K562 (cell line): Measurements from ENCODE around the gene LAMTOR5. TPM values are rescaled to one million over a fixed set of nuclear protein-coding genes. Genes with fewer than 3 reads are reported as not detected.

ENCODE experiments used
- CAMTA2 ChIP-seq: fragments of 250-450 bp; sonication (Bioruptor Pico); conservative IDR thresholded peaks from 2 replicates; pipeline ENCODE4 v1.5.1; 2022
- ELF2 ChIP-seq: fragments of 250-450 bp; sonication (Bioruptor Pico); IDR thresholded peaks from 2 replicates; pipeline ENCODE4 v1.5.0; 2021; ENCODE audit warnings: mild to moderate bottlenecking
- HEY1 ChIP-seq: fragments of 250-450 bp; sonication (Bioruptor Pico); IDR thresholded peaks from 2 replicates; pipeline ENCODE4 v1.5.0; 2020; ENCODE audit warnings: mild to moderate bottlenecking, moderate library complexity, borderline replicate concordance
- HMG20A ChIP-seq: fragments of 450-650 bp; formaldehyde crosslinking; conservative IDR thresholded peaks from 2 replicates; pipeline ENCODE4 v1.4.0; 2020; ENCODE audit warnings: mild to moderate bottlenecking, mixed read lengths
- MAFF ChIP-seq: IDR thresholded peaks from 2 replicates; pipeline ENCODE4 v1.6.1; 2012; ENCODE audit warnings: low read length, improper control_type of control experiment
- MAFK ChIP-seq: IDR thresholded peaks from 2 replicates; pipeline ENCODE4 v1.6.1; 2011; ENCODE audit warnings: low read length, improper control_type of control experiment
- MTA2 ChIP-seq: fragments of 450-650 bp; IDR thresholded peaks from 2 replicates; pipeline ENCODE4 v1.6.1; 2016; ENCODE audit warnings: low read depth
- NELFE ChIP-seq: IDR thresholded peaks from 2 replicates; pipeline ENCODE4 v1.6.1; 2011; ENCODE audit warnings: mild to moderate bottlenecking; ENCODE audit not compliant: insufficient read depth, insufficient read length
- SIN3A ChIP-seq, 2 experiments: fragments of 150-350 bp in 1 of 2; IDR thresholded peaks; 2 replicates each; pipeline ENCODE4 v1.6.1; 2011 to 2016; ENCODE audit warnings: borderline replicate concordance in 2 of 2, low read depth in 2 of 2, low read length in 2 of 2, mild to moderate bottlenecking in 2 of 2, moderate library complexity in 2 of 2; ENCODE audit not compliant: control insufficient read depth in 1 of 2
- STAT5B ChIP-seq: fragments of 250-450 bp; sonication (Bioruptor Pico); IDR thresholded peaks from 2 replicates; pipeline ENCODE4 v1.8.0; 2021; ENCODE audit warnings: mild to moderate bottlenecking, inconsistent platforms
- TCF3 ChIP-seq: sonication (generic); formaldehyde crosslinking; IDR thresholded peaks from 2 replicates; pipeline ENCODE4 v1.4.0; 2020; ENCODE audit warnings: mild to moderate bottlenecking, missing genetic modification reagents
- XRCC4 ChIP-seq: IDR thresholded peaks from one replicate; pipeline ENCODE4 v1.6.1; 2011; ENCODE audit not compliant: insufficient read depth, insufficient read length; ENCODE audit errors: extremely low read depth
- ZC3H4 ChIP-seq: sonication (generic); formaldehyde crosslinking; IDR thresholded peaks from 2 replicates; pipeline ENCODE4 v1.9.0; 2021; ENCODE audit warnings: missing genetic modification reagents, borderline replicate concordance
- ZFPM2 ChIP-seq: fragments of 250-450 bp; sonication (Bioruptor Pico); IDR thresholded peaks from 2 replicates; pipeline ENCODE4 v1.5.1; 2022; ENCODE audit warnings: mild to moderate bottlenecking
- ZNF668 ChIP-seq: fragments of 250-450 bp; sonication (Bioruptor Pico); IDR thresholded peaks from 2 replicates; pipeline ENCODE4 v1.8.0; 2022; ENCODE audit warnings: mild to moderate bottlenecking, inconsistent platforms
- polyA plus RNA-seq, 8 experiments: library from polyadenylated mRNA; depleted of rRNA in 4 of 8; stranded (reverse) in 5 of 8; unstranded in 3 of 8; fragments of >200 nt; fragmentation: Nextera tagmentation in 2 of 8; fragmentation: Illumina TruSeq in 1 of 8; extraction: Ambion mirVana in 2 of 8; extraction: Trizol in 1 of 8; gene quantifications; 2 replicates each; pipeline versions ENCODE4 v1.2.1 to v1.2.3, GENCODE V29; 2011 to 2014; ENCODE audit warnings: inconsistent platforms in 1 of 8, missing spikeins in 1 of 8
- total RNA-seq, 7 experiments: library from RNA; depleted of rRNA in 6 of 7; stranded (reverse); fragments of >200 nt in 6 of 7; fragmentation: Illumina TruSeq in 2 of 7; extraction: Trizol in 2 of 7; gene quantifications; 2 replicates each; pipeline versions ENCODE4 v1.2.1 to v1.2.3, GENCODE V29; 2011 to 2021; ENCODE audit warnings: low replicate concordance in 1 of 7
- TF ChIP-seq, protein P1 (sequence below): fragments of 450-650 bp; formaldehyde crosslinking; IDR thresholded peaks from 2 replicates; pipeline ENCODE4 v1.4.0; 2020; ENCODE audit warnings: mild to moderate bottlenecking, mixed read lengths
- TF ChIP-seq, protein P2 (sequence below): fragments of 450-650 bp; conservative IDR thresholded peaks from 2 replicates; pipeline ENCODE4 v1.6.1; 2016; ENCODE audit warnings: missing genetic modification characterization, low read depth, mild to moderate bottlenecking, control low read depth, missing compliant biosample characterization
- TF ChIP-seq, protein P3 (sequence below): IDR thresholded peaks from 2 replicates; pipeline ENCODE4 v1.6.1; 2011; ENCODE audit warnings: borderline replicate concordance, low read depth, mild to moderate bottlenecking, moderate library complexity, low read length; ENCODE audit not compliant: insufficient read depth, poor library complexity, severe bottlenecking
- TF ChIP-seq, protein P4 (sequence below): sonication (generic); formaldehyde crosslinking; IDR thresholded peaks from 2 replicates; pipeline ENCODE4 v1.8.1; 2023; ENCODE audit warnings: mild to moderate bottlenecking, missing genetic modification reagents
- TF ChIP-seq, protein P5 (sequence below): sonication (generic); formaldehyde crosslinking; IDR thresholded peaks from 2 replicates; pipeline ENCODE4 v1.8.0; 2022; ENCODE audit warnings: mild to moderate bottlenecking, missing genetic modification reagents

LAMTOR5 gene
- total and polyA plus RNA-seq, 9 of the 15 experiments (the other 6 are each of a cell fraction or from before 2014, with no cell fraction given): 118 to 712 (median 241) TPM

DNA sequence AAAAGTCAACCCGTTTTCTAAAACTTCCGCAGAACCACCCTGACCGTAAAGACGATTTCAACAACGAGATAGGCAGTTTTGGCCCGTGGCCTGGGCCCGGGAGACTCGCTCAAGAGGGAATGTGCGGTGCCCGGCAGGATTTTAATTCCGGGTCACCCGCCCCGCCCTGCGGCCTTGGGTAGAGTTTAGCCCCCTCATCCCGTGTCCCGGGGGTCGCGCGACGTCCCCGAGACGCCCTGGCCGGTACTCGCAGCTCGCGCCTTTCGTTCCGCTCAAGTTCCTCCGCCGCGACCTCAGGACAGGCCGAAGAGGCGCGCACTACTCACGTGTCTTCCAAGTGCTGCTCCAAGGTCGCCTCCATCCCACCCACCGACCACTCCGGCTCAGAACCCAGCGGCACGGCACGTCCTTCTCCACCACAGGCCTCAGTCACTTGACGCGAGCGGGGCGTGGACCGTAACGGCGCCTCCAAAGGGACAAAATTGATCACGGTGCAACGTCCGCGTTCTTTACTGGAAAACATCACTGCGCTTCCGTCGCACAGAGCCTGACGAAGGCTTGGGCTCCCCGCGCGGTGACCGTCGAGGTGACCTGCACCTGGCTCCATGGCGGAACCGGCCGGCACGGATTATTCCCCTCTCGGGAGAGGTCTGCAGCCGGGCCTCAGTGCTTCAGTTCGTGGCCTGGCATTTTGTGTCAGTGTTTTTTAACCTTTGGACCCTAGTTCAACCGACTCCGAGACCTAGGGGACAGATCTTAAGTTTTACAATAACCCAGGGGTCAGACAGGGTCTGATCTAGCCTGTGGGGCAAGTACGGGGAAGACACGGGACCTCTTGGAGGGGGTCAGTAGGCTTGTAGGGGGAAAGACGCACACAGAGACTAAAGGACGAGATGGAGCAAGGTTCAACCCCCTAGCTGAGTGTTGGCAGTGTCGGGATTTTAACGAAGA lies at the start of gene LAMTOR5 (continued):
- TF ChIP-seq MTA2 (no peak; the same call in none of the 2 replicates), HEY1 (CRISPR knock-in tag) (no peak), CAMTA2 (CRISPR knock-in tag) (0 out of 2 replicates have a peak, but pooled peaks have one; percentile 38), ELF2 (CRISPR knock-in tag) (peak; percentile 97), ZNF668 (no peak), NELFE (no peak), MAFK (peak; percentile 18; the same call in 1 of the 2 replicates), XRCC4 (no peak), ZC3H4 (no peak; the same call in 1 of the 2 replicates), HMG20A (CRISPR knock-in tag) (no peak), STAT5B (no peak), SIN3A (IDR thresholded peaks at IDR 0.05; ENCODE audit: borderline replicate concordance in 2 of 2, control insufficient read depth in 1 of 2, low read depth in 2 of 2, low read length in 2 of 2) (peak in 1 of 2 experiments; percentile 97; a peak in 3 of 4 replicates), ZFPM2 (CRISPR knock-in tag) (no peak), TCF3 (CRISPR knock-in tag) (no peak; the same call in 1 of the 2 replicates), MAFF (no peak)
- TF ChIP-seq, protein P1, sequence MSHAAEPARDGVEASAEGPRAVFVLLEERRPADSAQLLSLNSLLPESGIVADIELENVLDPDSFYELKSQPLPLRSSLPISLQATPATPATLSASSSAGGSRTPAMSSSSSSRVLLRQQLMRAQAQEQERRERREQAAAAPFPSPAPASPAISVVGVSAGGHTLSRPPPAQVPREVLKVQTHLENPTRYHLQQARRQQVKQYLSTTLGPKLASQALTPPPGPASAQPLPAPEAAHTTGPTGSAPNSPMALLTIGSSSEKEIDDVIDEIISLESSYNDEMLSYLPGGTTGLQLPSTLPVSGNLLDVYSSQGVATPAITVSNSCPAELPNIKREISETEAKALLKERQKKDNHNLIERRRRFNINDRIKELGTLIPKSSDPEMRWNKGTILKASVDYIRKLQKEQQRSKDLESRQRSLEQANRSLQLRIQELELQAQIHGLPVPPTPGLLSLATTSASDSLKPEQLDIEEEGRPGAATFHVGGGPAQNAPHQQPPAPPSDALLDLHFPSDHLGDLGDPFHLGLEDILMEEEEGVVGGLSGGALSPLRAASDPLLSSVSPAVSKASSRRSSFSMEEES (CRISPR knock-in tag): no peak
- TF ChIP-seq, protein P2, sequence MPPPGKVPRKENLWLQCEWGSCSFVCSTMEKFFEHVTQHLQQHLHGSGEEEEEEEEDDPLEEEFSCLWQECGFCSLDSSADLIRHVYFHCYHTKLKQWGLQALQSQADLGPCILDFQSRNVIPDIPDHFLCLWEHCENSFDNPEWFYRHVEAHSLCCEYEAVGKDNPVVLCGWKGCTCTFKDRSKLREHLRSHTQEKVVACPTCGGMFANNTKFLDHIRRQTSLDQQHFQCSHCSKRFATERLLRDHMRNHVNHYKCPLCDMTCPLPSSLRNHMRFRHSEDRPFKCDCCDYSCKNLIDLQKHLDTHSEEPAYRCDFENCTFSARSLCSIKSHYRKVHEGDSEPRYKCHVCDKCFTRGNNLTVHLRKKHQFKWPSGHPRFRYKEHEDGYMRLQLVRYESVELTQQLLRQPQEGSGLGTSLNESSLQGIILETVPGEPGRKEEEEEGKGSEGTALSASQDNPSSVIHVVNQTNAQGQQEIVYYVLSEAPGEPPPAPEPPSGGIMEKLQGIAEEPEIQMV (tag): peak; percentile 91
- TF ChIP-seq, protein P3, sequence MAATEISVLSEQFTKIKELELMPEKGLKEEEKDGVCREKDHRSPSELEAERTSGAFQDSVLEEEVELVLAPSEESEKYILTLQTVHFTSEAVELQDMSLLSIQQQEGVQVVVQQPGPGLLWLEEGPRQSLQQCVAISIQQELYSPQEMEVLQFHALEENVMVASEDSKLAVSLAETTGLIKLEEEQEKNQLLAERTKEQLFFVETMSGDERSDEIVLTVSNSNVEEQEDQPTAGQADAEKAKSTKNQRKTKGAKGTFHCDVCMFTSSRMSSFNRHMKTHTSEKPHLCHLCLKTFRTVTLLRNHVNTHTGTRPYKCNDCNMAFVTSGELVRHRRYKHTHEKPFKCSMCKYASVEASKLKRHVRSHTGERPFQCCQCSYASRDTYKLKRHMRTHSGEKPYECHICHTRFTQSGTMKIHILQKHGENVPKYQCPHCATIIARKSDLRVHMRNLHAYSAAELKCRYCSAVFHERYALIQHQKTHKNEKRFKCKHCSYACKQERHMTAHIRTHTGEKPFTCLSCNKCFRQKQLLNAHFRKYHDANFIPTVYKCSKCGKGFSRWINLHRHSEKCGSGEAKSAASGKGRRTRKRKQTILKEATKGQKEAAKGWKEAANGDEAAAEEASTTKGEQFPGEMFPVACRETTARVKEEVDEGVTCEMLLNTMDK: peak; percentile 25
- TF ChIP-seq, protein P4, sequence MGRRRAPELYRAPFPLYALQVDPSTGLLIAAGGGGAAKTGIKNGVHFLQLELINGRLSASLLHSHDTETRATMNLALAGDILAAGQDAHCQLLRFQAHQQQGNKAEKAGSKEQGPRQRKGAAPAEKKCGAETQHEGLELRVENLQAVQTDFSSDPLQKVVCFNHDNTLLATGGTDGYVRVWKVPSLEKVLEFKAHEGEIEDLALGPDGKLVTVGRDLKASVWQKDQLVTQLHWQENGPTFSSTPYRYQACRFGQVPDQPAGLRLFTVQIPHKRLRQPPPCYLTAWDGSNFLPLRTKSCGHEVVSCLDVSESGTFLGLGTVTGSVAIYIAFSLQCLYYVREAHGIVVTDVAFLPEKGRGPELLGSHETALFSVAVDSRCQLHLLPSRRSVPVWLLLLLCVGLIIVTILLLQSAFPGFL (CRISPR knock-in tag): no peak
- TF ChIP-seq, protein P5, sequence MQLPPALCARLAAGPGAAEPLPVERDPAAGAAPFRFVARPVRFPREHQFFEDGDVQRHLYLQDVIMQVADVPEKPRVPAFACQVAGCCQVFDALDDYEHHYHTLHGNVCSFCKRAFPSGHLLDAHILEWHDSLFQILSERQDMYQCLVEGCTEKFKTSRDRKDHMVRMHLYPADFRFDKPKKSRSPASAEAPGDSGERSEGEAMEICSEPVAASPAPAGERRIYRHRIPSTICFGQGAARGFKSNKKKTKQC: peak; percentile 89
